Ishikawa (cell line): ENCODE measurements around the gene ASCL2.

ENCODE experiments used
- CEBPB ChIP-seq: IDR thresholded peaks from 2 replicates; pipeline ENCODE4 v1.6.1; 2012
- CREB1 ChIP-seq: IDR thresholded peaks from 2 replicates; pipeline ENCODE4 v1.6.1; 2012; ENCODE audit warnings: low read depth
- EGR1 ChIP-seq: IDR thresholded peaks from 2 replicates; pipeline ENCODE4 v1.6.1; 2012
- EP300 ChIP-seq: IDR thresholded peaks from 2 replicates; pipeline ENCODE4 v1.6.1; 2012; ENCODE audit warnings: borderline replicate concordance
- FOXM1 ChIP-seq: IDR thresholded peaks from 2 replicates; pipeline ENCODE4 v1.6.1; 2012; ENCODE audit warnings: low read depth, borderline replicate concordance
- NFIC ChIP-seq: IDR thresholded peaks from 2 replicates; pipeline ENCODE4 v1.6.1; 2012
- RAD21 ChIP-seq: IDR thresholded peaks from 2 replicates; pipeline ENCODE4 v1.6.1; 2012; ENCODE audit warnings: low read depth
- TAF1 ChIP-seq: IDR thresholded peaks from 2 replicates; pipeline ENCODE4 v1.6.1; 2012; ENCODE audit warnings: low read depth, mild to moderate bottlenecking
- TCF12 ChIP-seq: IDR thresholded peaks from 2 replicates; pipeline ENCODE4 v1.6.1; 2012; ENCODE audit warnings: low read depth
- TEAD4 ChIP-seq: IDR thresholded peaks from 2 replicates; pipeline ENCODE4 v1.6.1; 2012
- YY1 ChIP-seq: IDR thresholded peaks from 2 replicates; pipeline ENCODE4 v1.6.1; 2012; ENCODE audit warnings: low read depth
- ZBTB7A ChIP-seq: IDR thresholded peaks from 2 replicates; pipeline ENCODE4 v1.6.1; 2012; ENCODE audit warnings: low read depth
- TF ChIP-seq, protein P1 (sequence below): IDR thresholded peaks from 2 replicates; pipeline ENCODE4 v1.6.1; 2012
- TF ChIP-seq, protein P2 (sequence below): IDR thresholded peaks from 2 replicates; pipeline ENCODE4 v1.6.1; 2012

DNA sequence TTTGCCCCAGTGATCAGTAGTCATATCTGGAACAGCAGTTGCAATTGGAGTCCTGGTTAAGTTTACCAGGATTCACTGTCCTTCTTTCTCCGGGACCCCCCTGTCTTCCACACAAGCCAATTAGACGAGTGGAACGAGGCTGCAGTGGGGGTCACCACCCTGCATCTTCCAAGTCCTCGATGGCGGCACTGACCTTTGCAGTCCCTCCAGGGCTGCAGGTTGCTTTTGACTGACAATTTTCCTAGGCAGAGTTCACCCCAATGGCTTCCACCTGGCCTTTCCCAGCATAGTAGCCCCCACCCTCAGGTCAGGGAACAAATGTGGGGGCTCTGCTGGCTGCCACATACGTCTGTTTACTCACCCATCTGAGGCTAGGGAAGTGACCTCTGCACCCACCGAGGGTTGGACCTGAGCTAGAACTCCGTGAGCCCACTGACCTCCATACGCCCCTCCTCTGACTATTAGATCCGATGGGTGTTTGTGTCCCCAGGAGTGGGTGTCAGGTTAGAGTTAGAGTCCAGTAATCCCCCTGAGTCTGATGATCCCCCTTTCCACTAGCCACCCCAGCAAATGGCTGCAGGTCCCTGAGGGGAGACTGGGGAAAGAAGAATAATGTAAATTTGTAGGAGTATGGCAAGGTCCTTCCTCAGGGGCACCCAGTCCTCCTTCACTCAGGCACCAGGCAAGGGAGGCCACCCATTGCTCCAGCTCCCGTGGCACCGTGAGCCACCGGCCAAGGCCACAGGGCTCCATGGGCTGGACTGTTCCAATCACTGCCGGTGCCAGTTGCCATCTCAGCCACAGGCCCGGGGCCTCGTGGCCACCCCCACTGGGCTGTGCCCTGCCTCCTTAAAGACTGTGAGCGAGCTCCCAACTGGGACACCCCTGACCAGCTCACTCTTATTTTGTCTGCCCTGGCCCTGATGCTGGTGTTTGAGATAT is 25.9 kb upstream of the ASCL2 start:
- TF ChIP-seq NFIC (no peak), YY1 (no peak), RAD21 (no peak), TAF1 (no peak), CREB1 (no peak), EP300 (no peak), FOXM1 (no peak), ZBTB7A (no peak), EGR1 (no peak), TEAD4 (no peak), CEBPB (no peak), TCF12 (no peak)
- TF ChIP-seq, protein P1, sequence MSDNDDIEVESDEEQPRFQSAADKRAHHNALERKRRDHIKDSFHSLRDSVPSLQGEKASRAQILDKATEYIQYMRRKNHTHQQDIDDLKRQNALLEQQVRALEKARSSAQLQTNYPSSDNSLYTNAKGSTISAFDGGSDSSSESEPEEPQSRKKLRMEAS, result no peak
- TF ChIP-seq, protein P2, sequence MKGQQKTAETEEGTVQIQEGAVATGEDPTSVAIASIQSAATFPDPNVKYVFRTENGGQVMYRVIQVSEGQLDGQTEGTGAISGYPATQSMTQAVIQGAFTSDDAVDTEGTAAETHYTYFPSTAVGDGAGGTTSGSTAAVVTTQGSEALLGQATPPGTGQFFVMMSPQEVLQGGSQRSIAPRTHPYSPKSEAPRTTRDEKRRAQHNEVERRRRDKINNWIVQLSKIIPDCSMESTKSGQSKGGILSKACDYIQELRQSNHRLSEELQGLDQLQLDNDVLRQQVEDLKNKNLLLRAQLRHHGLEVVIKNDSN, result no peak
